ENCODE measurements around the gene CEACAM19. TPM values are rescaled to one million over a fixed set of nuclear protein-coding genes. Genes with fewer than 3 reads are reported as not detected.
"Not testable (repeated sequence)": the region's sequence is repeated elsewhere in the genome, so short reads cannot be mapped to it uniquely, and the experiment has no call there.

Gene CEACAM19
- total RNA-seq, 4 donors from 2014 or later = 2.1 to 6.8 (median 3.8) TPM

- ATAC-seq (ENCODE audit: low FRiP score) = no peak
- TF ChIP-seq CTCF (IDR thresholded peaks at IDR 0.05) = no peak
- DNase-seq (ENCODE audit: low spot score) = no peak
These were observed 37.7 kb downstream of the CEACAM19 start for GRCh38 chr19:44708940-44709339.

GRCh38 chr19:44709434-44710266 lies 38.4 kb downstream of the CEACAM19 start:
- DNase-seq (ENCODE audit: low spot score); ATAC-seq (ENCODE audit: low FRiP score): not testable (repeated sequence)

GRCh38 chr19:44710483-44710882 lies 39.2 kb downstream of the CEACAM19 start:
- TF ChIP-seq CTCF (IDR thresholded peaks at IDR 0.05) = no peak
- DNase-seq (ENCODE audit: low spot score) = no peak
- ATAC-seq (ENCODE audit: low FRiP score) = no peak

GRCh38 chr19:44712864-44713515 lies 41.7 kb downstream of the CEACAM19 start:
- no peak for TF ChIP-seq CTCF (IDR thresholded peaks at IDR 0.05)
- no peak for DNase-seq (ENCODE audit: low spot score)
- ATAC-seq (ENCODE audit: low FRiP score) = no peak

- no peak for DNase-seq (ENCODE audit: low spot score)
- ATAC-seq (ENCODE audit: low FRiP score) = no peak
- TF ChIP-seq CTCF (IDR thresholded peaks at IDR 0.05) = no peak
These were observed 43.4 kb downstream of the CEACAM19 start for GRCh38 chr19:44714597-44715169.

- ATAC-seq (ENCODE audit: low FRiP score) (no peak), DNase-seq (ENCODE audit: low spot score) (no peak)
- TF ChIP-seq CTCF (IDR thresholded peaks at IDR 0.05) = no peak
These were observed 46.3 kb downstream of the CEACAM19 start for GRCh38 chr19:44717603-44718002.

GRCh38 chr19:44718441-44719261 lies 47.4 kb downstream of the CEACAM19 start:
- DNase-seq (ENCODE audit: low spot score) (peak; percentile 40), ATAC-seq (ENCODE audit: low FRiP score) (peak; percentile 49)
- TF ChIP-seq CTCF (IDR thresholded peaks at IDR 0.05) = no peak

Measured in omental fat pad (tissue), 4 donors.